GF-D8 (cell line): Measurements from ENCODE around the gene SUSD1.

ENCODE experiments used
- DNase-seq: peaks from one replicate; lab custom pipeline; 2025; lab: John Stamatoyannopoulos, UW

SUSD1 gene

DNA sequence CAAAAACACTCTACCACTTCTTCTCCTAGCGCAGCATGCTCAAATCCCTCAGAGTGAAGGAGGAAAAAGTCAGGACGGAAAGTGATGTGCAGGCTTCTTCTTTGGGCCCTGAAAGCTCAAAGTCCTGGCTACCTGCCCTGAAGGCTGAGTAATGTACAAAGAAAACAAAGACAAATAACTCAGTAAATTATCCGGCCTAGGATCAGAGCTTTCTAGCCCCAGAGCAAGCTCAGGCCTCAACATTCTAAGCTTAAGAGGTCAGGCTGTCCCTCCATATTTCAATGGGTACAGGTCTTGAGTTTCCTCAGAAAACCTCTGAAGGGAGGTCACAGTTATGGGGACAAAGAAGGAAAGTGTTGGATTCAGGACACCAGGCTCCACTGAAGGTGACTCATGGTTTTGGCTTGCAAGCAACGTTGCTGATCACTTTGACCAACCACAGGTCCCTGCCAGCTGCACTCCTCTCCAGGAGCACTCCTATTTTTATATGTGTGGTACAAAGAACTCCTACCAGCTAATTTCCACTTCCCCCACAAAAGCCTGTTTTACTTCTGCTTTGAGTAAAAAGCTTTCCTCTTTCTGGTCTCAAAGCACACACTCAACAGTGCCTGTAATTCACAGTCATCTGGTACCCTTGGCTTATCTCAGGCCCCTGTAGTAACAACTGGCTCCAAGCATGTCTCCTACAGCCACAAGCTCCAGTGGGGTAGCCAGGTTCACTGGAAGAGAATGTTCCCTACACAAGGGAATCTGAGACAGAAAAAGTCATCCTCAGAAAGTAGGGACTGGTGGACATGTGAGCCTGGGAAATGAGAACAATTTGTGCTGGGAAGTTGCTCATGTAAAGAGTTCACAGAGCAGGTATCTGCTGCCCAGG, 162.8 kb downstream of the SUSD1 start:
- peak; percentile 46 for DNase-seq

DNA sequence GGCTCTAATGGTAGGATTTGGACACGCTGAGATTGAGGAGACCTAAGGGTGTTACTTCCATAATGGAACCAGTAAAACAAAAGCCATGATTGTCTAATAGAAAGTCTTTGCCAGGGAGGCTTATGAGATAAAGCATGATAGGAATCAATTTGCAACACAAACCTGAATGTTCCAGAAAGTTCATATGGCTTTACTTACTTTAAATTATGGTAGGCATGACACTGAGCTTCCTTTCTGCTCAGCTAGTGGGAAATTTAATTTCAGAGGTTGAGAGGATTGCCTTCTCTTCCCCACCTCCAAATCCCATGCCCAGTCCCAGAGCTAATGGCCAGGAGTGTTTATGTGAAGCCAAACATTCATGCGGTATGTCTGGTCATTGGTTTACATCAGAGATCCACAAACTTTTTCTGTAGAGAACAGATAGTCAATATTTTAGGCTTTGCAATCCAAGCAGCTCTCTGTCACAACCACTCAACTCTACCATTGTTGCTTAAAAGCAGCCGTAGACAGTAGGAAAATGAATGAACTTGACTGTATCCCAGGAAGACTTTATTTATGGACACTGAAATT, 164.0 kb downstream of the SUSD1 start:
- no peak for DNase-seq

DNA sequence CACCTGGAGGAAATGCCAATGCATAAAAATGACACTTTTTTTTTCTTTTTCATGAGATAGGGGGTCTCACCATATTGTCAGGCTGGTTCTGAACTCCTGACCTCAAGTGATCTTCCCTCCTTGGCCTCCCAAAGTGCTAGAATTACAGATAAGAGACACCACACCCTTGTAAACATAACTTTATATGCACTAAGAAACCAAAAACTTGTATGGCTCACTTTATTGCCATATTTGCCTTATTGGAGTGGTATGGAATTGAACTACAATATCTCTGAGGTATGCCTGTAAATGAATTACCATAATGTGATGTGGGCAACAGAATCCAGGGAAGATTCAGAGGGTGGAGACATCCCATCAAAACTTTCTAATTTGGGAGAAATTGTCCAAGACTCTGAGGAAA, 164.6 kb downstream of the SUSD1 start:
- DNase-seq = no peak

DNA sequence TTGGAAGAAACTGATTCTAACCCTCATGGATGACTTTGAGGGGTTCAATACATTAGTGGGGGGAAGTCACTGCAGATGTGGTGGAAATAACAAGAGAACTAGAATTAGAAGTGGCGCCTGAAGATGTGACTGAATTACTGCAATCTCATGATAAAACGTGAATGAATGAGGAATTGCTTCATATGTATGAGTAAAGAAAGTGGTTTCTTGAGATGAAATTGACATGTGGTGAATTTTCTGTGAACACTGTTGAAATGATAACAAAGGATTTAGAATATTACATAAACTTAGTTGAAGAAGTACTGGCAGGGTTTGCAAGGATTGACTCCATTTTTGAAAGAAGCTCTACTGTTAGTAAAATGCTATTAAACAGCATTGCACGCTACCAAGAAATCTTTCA, 165.4 kb downstream of the SUSD1 start:
- DNase-seq = no peak

DNA sequence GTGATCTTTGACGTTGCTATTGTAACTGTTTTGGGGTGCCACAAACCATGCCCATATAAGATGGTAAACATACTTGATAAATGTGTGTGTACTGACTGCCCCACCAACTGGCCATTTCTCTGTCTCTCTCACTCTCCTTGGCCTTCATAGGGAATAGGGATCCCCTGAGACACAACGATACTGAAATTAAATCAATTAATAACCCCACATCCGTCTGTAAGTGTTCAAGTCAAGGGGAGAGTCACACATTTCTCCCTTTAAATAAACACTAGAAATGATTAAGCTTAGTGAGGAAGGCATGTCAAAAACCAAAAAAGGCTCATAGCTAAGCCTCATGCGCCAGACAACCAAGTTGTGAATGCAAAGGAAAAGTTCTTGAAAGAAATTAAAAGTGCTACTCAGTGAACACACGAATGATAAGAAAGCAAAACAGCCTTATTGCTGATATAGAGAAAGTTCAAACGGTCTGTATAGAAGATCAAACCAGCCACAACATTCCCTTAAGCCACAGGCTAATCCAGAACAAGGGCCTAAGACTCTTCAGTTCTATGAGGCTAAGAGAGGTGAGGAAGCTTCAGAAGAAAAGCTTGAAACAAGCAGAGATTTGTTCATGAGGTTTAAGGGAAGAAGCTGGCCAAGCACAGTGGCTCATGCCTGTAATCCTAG, 167.4 kb downstream of the SUSD1 start:
- DNase-seq = no peak

DNA sequence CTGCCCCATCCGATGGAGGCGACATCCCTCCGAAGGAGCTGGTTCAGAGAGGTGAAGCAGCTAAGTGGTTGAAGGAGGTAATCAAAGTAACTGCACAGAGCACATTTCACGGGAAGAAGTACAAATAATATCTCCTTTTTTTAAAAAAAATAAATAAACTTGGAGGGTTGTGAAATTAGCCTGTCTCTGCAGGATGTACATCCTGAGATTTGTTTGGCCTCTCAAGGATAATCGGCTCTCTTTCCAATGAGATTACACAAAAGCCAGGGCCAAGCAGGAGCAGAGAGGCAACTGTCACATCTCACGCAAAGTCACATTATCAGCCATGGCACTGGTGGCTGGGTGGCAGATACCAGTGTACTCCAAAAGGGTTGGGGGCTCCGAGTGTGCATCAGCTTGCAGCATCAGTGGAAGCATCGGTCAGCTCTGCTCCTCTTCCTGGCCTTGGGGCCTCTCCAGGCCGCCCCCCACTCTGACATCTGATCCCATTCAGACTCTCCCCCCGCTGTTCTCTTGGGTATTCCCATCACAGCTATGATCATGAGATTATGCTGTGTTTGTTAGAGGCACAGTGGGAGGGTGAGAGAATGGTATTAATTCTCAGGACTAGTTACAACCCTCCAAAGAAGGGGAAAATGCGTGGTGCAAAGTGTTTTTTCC, 168.6 kb downstream of the SUSD1 start:
- DNase-seq = no peak

DNA sequence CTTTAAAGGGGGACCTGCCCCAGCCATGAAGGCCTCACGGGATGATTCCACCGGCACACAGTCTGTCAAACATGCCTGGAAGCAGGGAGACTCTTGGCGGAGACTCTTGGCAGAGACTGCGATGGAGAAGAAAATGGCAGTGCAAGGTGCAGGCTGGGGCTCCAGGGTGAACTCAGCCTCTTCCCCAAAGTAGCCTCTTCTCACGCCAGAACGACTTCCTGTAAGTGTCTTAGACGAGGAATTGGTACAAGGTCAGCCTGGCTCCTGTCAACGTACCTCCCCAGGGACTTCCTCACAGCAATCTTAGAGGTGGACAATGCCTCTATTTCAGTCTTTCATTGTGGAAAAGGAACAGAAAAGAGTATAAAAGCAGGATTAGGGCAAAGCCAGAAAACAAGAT, 169.2 kb downstream of the SUSD1 start:
- no peak for DNase-seq

DNA sequence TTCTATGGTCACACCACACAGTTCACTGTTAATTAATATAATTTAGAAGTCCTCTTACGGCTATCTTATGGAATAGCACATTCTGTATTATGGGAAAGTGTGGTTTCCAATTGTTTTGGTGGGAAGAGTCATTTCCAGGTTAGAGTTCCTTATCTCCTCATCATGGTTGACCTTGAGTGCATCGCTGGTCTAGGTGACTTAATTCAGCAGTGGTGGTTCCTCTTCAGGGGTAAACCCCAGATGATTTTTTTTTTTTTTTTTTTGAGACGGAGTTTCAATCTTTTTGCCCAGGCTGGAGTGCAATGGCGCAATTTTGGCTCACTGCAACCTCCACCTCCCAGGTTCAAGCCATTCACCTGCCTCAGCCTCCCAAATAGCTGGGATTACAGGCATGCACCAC, 171.6 kb downstream of the SUSD1 start:
- DNase-seq = no peak

DNA sequence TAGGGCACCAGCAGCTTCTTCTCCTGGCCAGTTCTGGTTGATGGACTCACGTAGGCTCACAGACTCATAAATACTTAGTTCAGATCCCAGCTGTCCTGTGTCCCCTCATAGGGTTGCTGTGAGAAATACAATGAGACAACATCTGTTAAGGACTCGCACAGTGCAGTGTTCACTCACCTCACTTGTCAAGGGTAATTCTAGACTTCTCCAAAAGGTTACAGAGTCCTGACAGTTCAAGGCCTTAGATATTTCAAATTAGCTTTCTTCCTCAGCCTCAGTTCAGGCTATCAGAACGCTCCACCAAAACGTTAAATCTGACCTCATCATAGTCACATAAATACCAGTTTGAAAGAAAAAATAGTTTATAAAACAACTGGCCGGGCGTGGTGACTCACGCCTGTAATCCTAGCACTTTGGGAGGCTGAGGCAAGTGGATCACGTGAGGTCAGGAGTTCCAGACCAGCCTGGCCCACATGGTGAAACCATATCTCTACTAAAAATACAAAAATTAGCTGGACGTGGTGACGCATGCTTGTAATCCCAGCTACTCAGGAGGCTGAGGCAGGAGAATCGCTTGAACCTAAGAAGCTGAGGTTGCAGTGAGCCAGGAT, 172.1 kb downstream of the SUSD1 start:
- DNase-seq = no peak

DNA sequence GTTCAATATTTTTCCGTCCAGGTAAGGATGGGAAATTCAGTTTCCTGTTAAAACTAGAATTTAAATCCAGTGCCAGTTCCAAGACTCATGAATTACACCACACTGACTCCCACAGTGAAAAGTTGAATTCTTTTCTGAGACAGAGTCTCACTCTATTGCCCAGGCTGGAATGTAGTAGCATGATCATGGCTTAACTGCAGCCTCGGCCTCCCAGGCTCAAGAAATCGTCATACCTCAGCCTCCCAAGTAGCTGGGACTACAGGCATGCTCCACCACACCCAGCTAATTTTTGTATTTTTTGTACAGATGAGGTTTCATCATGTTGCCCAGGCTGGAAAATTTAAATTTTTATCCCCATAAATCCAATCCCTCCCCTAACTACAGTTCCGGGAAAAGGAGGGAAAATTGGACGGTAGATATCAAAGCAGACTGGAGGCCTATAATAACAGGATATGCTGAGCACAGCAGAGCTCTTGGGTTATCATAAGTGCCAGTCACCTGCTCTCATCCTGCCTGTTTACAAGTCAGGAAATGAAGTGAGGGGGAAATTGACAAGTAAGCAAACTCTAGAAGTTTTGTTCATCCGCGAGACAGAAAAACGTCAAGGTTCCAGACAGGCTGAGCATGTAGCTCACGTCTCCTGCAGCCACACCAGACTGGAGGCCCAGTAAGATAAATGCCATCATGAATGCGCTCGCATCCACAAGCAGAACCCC, 172.8 kb downstream of the SUSD1 start:
- no peak for DNase-seq

DNA sequence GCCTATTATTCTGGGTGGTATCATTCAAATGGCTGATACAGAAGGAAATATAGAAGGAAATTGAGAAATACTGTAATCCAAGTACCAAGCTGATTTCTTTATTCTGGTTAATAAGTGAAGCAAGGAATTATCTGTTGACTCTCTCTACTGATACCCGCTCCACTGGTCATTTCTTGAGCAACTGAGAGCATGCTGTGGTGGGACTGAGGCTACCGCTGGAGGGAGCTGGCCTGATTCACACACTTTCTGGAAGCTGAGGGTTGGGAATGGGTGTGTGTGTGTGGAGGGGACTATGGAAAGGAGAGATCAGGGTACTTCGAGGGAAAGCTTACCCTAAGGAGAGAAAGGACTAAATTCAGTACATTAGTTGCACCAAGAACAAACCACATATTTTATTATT, 174.4 kb downstream of the SUSD1 start:
- no peak for DNase-seq

DNA sequence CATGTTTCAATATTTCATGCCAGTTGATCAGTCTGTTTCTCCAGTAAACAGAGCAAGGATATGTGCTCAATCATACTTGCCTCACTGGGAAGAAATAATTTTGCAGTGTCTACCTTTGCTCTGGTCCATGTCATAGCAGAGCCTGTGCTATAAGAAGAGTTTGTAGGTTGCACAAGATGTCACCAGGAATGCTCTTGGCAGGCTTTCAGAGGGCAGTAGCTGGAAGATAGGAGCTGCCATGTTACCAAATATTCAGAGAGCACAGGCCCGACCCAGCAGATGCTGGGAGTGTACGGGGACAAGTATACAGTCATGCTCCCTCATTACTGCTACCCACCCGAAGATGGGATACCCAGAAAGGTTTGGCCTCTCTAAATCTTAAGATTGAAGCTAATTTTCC, 175.8 kb downstream of the SUSD1 start:
- DNase-seq = no peak

DNA sequence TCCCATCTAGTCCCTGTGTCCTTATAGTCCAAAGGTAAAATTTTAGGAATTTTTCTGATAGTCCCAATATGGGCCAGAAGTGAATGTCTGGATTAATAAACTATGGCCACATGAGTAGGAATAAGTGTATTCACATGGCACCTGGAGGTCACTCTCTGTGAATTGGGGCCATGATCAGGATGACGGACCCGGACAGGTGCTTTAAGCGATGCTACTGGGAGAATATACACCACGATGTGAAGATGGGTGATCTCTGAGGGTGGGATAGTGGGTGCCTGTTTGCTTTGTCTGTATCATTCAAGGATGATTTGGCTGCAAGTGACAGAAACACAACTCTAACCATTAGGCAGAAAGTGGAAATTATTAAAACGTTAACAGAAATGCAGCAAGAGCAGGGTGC, 177.3 kb downstream of the SUSD1 start:
- no peak for DNase-seq

DNA sequence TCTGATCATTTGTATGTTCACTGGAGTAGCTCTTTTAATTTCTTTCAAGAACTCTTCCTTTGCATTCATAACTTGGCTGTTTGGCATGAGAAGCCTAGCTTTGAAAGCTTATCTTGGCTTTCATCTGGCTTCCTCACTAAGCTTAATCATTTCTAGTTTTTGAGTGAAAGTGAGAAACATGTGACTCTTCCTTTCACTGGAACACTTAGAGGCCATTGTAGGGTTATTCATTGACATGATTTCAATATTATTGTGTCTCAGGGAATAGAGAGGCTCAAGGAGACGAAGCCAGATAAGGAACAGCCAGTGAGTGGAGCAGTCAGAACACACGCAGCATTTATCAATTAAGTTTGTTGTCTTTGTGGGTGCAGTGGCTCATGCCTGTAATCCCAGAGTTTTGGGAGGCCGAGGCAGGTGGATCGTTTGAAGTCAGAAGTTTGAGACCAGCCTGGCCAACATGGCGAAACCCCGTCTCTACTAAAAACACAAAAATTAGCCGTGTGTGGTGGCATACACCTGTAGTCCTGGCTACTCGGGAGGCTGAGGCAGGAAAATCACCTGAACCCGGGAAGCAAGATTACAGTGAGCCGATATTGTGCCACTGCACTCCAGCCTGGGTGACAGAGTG, 180.2 kb downstream of the SUSD1 start:
- no peak for DNase-seq

DNA sequence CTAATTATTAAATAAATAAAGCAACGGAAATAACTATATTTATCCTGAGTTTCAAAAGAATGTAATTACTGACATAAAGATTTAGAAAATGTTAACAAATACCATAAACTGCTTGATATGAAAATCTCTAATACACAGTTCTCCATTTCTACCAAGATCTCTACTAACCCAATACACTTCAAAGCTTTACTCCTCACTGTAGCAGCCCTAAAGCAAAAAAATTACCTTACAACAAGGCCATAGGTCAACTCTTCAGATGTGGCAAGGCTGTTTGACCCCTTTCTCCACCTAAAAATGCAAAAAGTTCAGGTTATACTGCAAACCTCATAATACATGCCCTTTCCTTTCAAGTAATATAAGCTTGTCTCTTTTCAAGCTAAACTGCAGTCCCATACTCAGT, 181.8 kb downstream of the SUSD1 start:
- no peak for DNase-seq

DNA sequence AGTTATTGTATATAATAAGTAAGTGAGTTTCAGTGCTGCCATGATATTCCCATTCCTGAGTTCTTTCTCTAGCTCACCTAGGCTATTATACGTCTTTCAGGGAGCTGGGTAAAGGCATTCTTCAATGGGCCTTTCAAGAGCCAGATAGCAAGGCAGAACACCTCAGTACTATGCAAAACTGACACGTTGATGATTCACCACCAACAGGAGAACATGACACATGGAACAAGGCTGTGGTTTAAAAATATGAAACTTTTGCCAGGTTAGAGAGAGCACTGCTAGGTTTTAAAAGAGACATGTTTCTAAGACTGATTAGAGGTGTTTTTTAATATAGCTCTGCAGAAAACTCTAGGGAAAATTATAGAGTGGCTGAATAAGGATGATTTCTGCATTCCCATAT, 182.6 kb downstream of the SUSD1 start:
- no peak for DNase-seq

DNA sequence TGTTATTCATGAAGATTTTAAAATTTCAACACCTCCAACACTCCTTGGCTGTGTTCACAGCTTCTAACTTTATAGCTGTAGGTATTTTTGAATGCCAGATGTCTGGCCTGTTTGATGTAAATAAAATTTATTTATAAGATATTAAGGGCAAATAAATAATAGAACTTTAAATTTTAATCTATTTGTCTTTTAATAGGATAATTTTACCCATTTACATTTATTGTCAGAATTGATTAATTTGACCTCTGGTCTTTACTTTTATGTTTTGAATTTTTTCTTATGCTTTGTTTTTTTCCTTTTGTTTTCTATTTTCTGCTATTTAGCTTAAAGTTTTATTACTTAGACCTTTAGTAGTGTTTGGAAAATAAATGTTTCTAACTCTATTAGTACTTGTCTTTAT, 183.9 kb downstream of the SUSD1 start:
- DNase-seq = no peak
